NCI-H748 (cell line): ENCODE data around the gene UQCC5.
"Not testable (repeated sequence)": the region's sequence is repeated elsewhere in the genome, so short reads cannot be mapped to it uniquely, and the experiment has no call there.

Experiments used
- DNase-seq: peaks from one replicate; lab custom pipeline; 2025; ENCODE audit not compliant: unreplicated experiment; lab: John Stamatoyannopoulos, UW

The UQCC5 gene

DNA sequence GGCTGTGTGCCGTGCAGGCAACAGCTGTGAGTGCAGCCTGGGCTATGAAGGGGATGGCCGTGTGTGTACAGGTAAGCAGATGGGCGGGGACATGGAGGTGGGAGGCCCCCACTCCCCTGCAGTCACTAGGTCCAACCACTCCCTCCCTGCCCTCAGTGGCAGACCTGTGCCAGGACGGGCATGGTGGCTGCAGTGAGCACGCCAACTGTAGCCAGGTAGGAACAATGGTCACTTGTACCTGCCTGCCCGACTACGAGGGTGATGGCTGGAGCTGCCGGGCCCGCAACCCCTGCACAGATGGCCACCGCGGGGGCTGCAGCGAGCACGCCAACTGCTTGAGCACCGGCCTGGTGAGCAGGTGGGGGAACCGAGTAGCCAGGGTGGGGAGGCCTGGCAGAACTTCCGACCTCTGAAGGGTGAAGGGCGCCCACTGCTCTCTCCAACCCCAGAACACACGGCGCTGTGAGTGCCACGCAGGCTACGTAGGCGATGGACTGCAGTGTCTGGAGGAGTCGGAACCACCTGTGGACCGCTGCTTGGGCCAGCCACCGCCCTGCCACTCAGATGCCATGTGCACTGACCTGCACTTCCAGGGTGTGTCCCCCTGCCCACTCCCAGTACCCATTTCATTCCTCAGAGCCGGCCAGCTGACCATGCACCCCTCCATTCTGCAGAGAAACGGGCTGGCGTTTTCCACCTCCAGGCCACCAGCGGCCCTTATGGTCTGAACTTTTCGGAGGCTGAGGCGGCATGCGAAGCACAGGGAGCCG, 14.3 kb upstream of the UQCC5 start:
- no peak for DNase-seq

DNA sequence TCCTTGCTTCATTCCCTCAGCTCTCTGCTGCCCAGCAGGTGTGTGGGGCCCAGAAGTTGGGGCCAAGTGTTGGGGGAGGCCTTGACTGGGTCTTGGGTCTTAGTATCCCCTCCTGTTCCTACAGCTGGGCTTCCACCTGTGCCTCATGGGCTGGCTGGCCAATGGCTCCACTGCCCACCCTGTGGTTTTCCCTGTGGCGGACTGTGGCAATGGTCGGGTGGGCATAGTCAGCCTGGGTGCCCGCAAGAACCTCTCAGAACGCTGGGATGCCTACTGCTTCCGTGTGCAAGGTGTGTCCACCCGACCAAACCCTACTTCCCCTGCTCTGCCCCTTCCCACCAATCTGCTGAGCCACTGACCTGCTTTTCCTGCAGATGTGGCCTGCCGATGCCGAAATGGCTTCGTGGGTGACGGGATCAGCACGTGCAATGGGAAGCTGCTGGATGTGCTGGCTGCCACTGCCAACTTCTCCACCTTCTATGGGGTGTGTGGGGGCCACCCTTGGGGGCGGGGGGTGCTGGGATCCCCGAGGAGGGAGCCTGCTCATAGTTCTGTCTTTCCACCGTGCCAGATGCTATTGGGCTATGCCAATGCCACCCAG, 13.7 kb upstream of the UQCC5 start:
- no peak for DNase-seq

GRCh38 chr3:52523386-52524257, 12.8 kb upstream of the UQCC5 start:
- DNase-seq, result no peak

DNA sequence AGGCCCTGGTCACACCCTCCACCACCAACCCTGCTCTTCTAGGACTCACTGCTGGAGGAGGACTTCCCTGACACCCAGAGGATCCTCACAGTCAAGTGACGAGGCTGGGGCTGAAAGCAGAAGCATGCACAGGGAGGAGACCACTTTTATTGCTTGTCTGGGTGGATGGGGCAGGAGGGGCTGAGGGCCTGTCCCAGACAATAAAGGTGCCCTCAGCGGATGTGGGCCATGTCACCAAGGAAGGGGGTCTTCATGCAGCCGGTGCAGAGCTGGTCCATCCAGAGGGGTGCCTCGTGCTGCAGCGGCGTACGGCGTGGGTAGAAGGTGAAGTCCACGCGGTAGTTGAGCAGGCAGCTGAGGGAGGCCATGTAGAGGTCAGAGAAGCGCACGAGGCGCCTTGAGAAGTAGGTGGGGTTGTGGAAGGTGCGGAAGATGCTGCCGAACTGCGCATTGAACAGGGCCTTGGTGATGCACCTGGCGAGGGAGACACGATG, 12.1 kb upstream of the UQCC5 start:
- DNase-seq, result no peak

DNA sequence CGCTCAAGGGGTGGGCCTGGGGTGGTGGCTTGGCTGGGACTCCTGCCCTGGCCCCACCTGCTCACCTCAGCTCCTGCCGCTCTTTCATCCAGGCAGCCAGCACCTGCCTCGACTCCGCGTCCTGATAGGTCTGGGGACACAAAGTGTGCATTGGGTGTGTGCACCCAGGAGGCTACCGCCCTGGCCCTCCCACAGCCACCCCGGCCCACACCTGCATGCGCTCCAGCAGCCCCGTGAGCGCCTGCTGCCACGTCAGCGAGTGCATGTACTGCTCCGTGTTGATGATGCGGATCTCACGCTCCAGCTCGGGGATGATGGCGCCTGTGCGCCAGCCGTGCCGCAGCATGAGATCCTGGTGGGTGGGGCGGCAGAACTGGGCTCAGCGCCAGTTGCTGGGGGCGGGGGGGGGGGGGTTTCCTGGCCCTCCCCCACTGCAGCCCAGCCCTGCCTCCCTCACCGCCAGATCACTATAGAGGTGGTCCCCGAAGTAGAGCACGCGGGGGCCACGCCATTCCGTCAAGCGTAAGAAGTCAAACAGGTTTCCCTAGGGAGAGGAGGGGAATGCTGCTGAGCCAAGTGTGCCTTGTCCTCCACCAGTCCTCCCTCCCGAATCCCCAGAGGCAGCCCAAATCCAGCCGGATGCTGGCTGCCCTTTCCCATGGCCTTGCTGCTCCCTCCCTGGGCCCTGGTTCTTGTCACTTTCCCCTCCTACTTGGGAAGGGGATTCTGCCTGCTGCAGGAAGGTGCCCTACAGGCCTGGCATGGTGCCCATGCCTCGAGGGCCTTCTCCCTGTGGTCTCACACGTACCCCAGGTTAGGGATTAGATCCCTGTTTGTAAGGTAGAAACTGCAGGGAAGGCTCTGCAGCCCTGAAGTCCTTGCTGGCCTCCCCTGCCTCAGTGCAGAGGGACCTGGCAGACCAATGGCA, 11.4 kb upstream of the UQCC5 start:
- peak; percentile 61 for DNase-seq

DNA sequence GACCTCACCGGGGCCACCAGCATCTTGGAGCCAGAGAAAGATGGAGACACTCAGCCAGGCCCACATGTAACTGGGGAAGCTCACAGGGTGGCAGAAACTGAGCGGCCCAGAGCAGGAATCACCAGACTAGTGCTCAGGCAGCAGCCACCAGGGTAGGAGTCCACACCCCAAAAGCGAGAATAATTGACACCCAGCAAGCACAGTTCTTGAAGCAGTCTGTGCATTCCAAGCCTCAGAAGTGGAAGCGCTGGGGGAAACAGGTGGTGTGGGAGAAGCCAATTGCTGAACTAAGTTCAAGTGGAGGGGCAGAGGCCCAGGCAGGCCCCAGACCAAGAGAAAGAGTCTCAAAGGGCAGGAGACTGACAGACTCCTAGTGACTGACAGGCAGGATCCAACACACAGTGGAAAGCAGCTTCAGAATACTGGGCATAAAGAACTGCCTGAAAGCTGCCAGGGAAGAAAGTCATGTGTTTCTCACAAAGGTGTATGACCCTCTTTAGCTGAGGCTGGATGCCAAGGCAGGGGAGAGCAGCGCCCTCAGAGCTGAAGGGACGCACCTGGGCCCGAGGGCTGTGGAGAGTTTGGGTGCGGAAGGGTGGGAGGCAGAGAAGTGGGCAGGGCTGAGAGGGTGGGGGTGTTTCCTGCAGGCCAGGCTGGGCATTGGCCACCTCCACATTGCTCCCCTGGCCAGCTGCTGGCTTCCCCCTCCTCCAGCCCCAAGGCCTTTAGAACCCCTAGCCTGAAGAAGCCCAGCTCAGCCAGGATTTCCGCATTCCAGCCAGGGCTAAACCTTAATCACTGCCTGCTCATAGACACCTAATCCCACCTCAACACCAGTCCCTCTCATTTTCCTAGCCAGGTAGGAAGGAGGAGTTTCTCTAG, 10.5 kb upstream of the UQCC5 start:
- DNase-seq, result no peak

DNA sequence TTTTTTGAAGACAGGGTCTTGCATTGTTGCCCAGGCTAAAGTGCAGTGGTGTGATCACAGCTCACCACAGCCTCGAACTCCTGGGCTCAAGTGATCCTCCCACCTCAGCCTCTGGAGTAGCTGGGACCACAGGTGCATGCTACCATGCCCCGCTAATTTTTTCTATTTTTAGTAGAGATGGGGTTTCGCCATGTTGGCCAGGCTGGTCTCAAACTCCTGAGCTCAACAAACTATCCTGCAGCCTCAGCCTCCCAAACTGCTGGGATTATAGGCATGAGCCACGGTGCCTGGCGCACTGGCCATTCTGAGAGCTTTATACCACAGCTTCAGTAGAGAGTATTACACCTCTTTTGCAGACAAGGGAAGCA, 9.8 kb upstream of the UQCC5 start:
- DNase-seq, result not testable (repeated sequence)

DNA sequence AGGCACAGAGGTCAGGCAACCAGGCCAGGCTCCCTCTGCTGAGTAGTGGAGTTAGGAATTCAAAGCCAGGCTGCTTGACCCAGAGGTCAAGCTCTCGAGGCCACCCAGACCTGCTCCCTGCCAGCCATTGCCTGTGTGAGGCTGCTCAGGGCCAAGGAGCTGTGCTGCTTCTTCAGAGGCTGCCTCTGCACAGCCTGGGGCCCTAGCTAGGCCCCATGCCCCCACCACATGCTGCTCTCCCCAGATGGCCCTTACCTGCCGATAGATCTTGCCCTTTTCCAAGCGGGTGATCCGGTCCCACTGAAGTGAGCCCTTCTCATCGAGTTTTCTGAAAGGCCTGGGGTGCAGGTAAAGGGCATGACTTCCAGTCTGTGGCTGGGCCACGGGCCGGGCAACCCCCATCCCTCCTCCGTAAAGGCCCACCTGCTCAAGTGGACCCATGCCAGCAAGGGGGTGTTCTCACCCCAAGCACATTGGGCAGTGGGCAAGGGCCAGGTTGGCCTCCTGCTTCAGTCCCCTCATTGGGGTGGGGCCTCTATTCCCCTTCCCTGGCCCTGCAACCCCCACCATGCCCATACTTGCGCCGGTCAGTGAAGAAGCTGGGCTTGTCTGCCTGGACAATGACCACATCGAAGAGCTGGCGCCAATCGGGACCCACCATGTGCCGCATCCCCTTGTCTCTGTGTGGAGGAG, 9.2 kb upstream of the UQCC5 start:
- no peak for DNase-seq

GRCh38 chr3:52527732-52528585, 8.4 kb upstream of the UQCC5 start:
- no peak for DNase-seq

DNA sequence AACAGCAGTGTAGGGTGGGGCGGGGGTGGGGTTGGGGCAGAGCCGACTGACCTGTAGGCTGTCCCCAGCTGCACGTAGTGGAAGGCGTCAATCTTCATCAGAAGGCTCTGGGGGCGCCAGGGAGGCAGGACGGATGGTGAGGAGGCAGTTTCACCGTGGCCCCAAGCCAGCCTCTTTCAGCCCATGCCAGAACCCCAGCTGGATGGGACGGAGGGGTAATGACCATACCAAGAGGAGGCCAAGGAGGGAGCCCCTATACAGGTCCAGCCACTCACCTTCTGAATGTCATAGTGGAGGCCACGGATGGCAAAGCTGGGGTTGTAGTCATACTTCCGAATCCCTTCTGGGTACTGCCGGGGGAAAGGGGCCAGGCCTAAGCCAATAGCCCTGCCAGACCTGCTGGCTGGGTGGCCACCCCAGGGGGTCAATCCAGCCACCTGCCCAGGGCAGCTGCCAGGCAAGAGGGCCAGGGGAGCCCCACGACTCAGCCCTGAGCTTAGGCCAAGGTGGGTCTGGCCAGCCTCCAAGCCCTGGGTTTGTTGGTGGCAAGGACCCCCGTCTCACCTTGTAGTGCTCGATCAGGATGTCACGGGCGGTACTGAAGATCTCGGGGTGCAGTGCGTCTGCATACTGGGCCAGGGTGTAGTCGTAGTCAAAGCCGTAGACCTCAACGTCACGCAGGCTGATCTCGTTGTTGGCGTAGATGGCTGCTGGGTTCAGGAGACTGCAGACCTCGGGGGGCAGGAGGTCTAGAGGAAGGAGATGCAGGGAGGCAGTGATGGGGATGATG, 7.6 kb upstream of the UQCC5 start:
- no peak for DNase-seq

DNA sequence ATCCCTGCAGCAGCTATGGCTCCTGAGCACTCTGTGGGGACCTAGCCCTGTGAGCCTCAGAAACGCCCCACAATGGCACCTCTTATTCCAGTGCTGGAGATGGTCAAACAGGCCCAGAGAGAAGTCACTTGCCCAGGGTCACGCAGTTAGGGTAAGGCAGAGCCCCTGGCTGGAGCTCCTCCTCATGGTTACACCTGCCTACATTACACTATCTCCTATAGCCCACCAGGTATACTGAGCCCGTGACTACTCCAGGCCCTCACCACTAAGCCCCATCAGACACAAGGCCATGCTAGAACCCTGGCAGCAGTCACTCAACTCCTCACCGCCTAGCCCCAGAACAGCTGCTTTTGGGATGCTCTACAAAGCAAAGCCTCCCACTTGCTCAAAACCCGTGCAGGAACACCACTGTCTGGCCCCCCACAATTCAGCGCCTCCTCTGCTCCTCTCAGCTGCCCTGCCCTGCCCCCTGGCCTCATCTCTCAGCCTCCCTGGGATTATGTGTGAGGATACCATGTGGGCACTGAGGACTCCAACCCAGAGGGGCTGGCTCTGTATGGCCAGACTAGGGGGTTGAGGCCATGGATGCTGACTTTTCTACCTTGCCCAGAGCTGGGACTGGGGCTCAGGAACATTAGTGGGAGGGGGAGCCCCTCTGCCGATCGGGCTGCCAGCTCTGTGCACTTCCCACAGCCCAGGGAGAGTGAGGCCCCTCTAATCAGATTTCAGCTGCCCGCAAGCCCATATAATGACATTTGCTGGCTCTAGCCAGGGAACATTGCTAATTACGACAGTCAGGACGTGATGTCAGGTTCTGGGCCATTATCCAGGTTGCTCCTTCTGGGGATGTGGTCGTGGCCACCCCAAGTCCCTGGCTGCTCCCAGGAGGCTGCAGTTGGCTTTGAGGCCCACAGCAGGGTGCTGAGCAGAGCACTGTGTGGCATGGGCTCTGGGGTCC, 6.8 kb upstream of the UQCC5 start:
- DNase-seq, result no peak

DNA sequence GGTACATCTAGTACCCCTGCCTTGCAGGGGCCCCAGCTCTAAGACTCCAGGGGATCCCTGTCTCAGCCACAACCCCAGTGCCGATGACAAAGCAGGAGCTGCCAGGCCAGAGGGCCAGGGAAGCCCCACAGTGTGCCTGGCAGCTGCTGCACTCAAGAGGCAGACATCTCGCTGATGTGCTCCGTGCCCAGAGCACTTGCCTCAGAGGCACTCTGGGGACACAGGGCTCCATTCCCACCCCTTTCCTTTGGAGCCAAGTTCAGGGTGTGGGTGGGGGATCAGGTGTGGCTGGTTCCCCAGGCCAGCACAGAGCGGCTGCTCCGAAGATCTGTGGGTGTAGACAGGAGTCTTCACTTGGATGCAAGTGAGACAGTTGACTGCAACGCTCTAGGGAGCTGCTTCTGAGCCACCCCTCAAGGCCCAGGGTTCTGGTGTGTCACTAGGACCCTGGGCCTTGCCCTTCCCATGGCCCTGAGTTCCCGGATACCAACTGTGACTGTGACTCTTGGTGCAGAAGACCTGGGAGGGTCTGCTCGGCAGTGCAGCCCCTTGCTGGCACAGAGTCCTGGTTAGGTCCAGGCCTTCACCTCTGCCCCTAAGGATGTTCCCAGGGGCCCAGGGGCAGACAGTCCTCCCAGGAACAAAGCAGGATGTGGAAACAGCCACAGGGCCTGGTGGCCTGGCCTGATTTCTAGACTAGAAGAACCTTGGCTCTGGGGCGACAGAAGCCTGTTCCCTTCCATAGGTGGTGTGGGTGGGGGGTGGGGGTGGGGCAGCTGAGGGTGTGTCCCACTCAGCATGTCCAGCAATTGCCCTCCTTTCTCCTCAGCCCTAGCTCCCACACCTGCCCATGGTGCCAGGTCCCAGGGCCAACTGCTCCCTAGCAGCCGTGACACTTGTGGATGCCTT, 5.2 kb upstream of the UQCC5 start:
- DNase-seq, result no peak

DNA sequence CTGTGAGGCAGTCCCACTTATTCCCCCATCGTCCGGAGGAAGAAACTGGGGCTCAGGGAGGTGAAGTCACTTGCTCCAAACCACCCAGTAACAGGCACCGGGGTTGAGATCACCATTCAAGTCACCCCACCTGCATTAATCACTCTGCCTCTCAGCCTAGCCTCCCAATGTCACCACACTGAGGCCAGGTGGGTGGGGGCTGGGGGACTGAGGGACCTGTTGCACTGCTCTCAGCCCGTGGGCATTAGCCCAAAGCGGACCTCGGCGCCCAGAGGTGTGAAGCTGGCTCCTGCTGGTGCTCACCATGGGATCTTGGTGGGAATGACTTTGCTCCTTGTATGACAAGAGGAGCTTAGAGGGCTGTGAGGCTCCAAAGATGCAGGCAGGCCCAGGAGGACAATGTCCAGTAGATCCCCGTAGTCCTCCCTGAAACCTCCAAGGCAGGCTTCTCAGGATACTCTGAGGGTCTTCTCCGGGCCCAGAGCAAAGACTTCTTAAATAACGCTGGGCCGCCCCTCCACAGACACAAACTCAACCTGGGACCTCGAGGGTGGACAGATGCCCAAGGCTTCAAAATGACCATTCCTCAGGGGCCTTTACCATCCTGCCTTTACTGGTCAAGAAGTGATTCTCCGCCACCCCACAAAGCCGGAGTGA, 4.4 kb upstream of the UQCC5 start:
- no peak for DNase-seq

DNA sequence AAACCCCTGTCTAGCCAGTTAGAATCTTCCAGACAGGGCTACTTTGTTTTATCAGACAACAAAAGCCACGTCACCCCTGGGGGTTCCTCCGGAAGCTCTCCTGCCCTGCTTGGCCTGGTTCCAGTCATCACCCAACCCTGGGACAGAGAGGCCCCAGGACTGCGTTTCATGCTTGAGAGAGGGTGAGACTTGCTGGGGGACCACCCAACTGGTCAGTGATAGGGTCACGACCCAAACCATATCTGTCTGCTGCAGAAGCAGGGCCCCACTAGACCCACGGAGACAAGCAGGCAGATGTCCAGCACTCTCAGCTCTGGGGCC, 3.9 kb upstream of the UQCC5 start:
- DNase-seq, result peak; percentile 16
